HTR-8/SVneo (cell line): ENCODE data around the gene PKNOX2.

Experiments
- DNase-seq: peaks from one replicate; pipeline ENCODE4 v3.0.0; 2011; ENCODE audit warnings: low spot score, mixed read lengths; ENCODE audit not compliant: insufficient read length
- FAIRE-seq: peaks from 2 replicates; lab custom pipeline; 2011; peaks lifted over from hg19 to GRCh38; lab: Jason Lieb, UNC

Gene PKNOX2

GRCh38 chr11:125154378-125155099 lies 10.0 kb upstream of the PKNOX2 start:
- no peak for DNase-seq
- FAIRE-seq, result no peak

- DNase-seq, result no peak
- peak; percentile 94 for FAIRE-seq
These were observed 9.5 kb upstream of the PKNOX2 start for GRCh38 chr11:125155100-125155444.

GRCh38 chr11:125155767-125156166 lies 8.8 kb upstream of the PKNOX2 start:
- no peak for DNase-seq
- FAIRE-seq, result peak; percentile 57

- no peak for FAIRE-seq
- no peak for DNase-seq
These were observed 8.0 kb upstream of the PKNOX2 start for GRCh38 chr11:125156346-125157117.

GRCh38 chr11:125157118-125157733 lies 7.3 kb upstream of the PKNOX2 start:
- no peak for DNase-seq
- FAIRE-seq, result no peak

GRCh38 chr11:125157953-125158680 lies 6.4 kb upstream of the PKNOX2 start:
- DNase-seq (no peak), FAIRE-seq (no peak)

- DNase-seq (no peak), FAIRE-seq (no peak)
These were observed 1.8 kb upstream of the PKNOX2 start for GRCh38 chr11:125162743-125163142.

GRCh38 chr11:125163431-125164063 lies 1.0 kb upstream of the PKNOX2 start:
- DNase-seq, result no peak
- FAIRE-seq, result no peak

- FAIRE-seq (no peak), DNase-seq (no peak)
These were observed 495 bp upstream of the PKNOX2 start for GRCh38 chr11:125164091-125164421.

- no peak for FAIRE-seq
These were observed 726 bp downstream of the PKNOX2 start for GRCh38 chr11:125165111-125165842.

GRCh38 chr11:125165843-125166763 lies 1.6 kb downstream of the PKNOX2 start:
- FAIRE-seq (no peak), DNase-seq (no peak)

More at GRCh38 chr11:125165111-125165842, 726 bp downstream of the PKNOX2 start:
- peak; percentile 22 for DNase-seq

GRCh38 chr11:125166764-125167291 lies 2.3 kb downstream of the PKNOX2 start:
- FAIRE-seq, result no peak

GRCh38 chr11:125167292-125167953 lies 2.9 kb downstream of the PKNOX2 start:
- DNase-seq, result no peak
- no peak for FAIRE-seq

More at GRCh38 chr11:125166764-125167291, 2.3 kb downstream of the PKNOX2 start:
- DNase-seq, result no peak

GRCh38 chr11:125167954-125168835 lies 3.6 kb downstream of the PKNOX2 start:
- no peak for DNase-seq
- no peak for FAIRE-seq

GRCh38 chr11:125168918-125169456 lies 4.4 kb downstream of the PKNOX2 start:
- DNase-seq, result no peak
- FAIRE-seq, result no peak

GRCh38 chr11:125170001-125170509 lies 5.5 kb downstream of the PKNOX2 start:
- no peak for FAIRE-seq

More at GRCh38 chr11:125170001-125170509, 5.5 kb downstream of the PKNOX2 start:
- DNase-seq, result no peak
